Measurements from ENCODE around the gene SNHG17.

DNA sequence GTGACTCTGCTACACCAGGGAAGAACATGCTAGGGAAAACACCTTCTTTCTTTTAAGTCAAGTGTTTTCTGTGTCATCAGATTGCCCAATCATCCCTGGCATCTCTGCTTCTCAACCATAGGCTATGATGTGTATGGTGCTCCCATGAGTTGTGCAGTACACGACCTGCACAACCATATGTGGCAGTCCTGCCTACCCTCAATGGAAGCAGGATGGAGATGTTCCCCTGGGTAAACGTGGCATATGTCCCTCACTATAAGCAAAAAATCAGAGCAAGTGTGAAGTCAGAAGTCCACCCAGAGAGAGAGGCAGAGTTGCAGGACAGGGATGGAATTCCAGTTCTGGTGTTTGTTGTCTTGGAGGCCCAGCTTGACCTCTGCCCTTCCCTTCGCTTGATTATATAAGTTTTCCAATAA is 10.3 kb upstream of the SNHG17 start:
- TF ChIP-seq CTCF (IDR thresholded peaks at IDR 0.05; ENCODE audit: insufficient read depth, low read length) (no peak), POLR2AphosphoS5 (IDR thresholded peaks at IDR 0.05; ENCODE audit: low read depth) (no peak)
